ENCODE measurements around the gene COX20. TPM values are rescaled to one million over a fixed set of nuclear protein-coding genes. Genes with fewer than 3 reads are reported as not detected.
A peak's percentile ranks its signal among the peaks of the same experiment; 100 is the strongest.

The COX20 gene
- total and polyA plus RNA-seq, 2 of the 8 experiments (the other 6 are each of a cell fraction or from before 2014, with no cell fraction given), result 17.5 to 28.8 TPM

GRCh38 chr1:244858357-244858756 is 22.9 kb downstream of the COX20 start:
- no peak overlapping the region for H4K8ac ChIP-seq (ENCODE audit: extremely low read depth, insufficient read depth, low read length)
- no peak overlapping the region for H2BK20ac ChIP-seq (ENCODE audit: low read length)
- peaks cover 29 to 91% of the 10 kb centered on the region in 2 experiments for H3K79me2 ChIP-seq (ENCODE audit: control insufficient read depth in 1 of 2, insufficient read depth in 2 of 2, low read length in 2 of 2)
- no peak overlapping the region for H3K18ac ChIP-seq (ENCODE audit: extremely low read depth, low read length)
- no peak overlapping the region for H4K91ac ChIP-seq (replicated peaks; ENCODE audit: insufficient read length, low read length)
- no peak overlapping the region for H4K5ac ChIP-seq (ENCODE audit: insufficient read length, low read depth, low read length)
- H3K56ac ChIP-seq (replicated peaks; ENCODE audit: insufficient read length, low read depth, low read length), result no peak overlapping the region
- no peak overlapping the region for H2AK5ac ChIP-seq (ENCODE audit: low read depth, low read length)
- H2BK12ac ChIP-seq (ENCODE audit: low read depth, low read length), result no peak overlapping the region
- peaks cover 0 to 4% (median 1%) of the 10 kb centered on the region in 4 experiments; a peak in 3 of 7 replicates for H3K4me1 ChIP-seq (replicated peaks in 1 of 4; ENCODE audit: control insufficient read depth in 3 of 4, insufficient read depth in 4 of 4, low read length in 3 of 4)
- no peaks in the 10 kb centered on the region for H3K27me3 ChIP-seq (replicated peaks in 1 of 4; ENCODE audit: control insufficient read depth in 3 of 4, extremely low read depth in 1 of 4, insufficient read depth in 3 of 4, low read length in 3 of 4)
- no peak overlapping the region for H3K9ac ChIP-seq (replicated peaks in 1 of 4; ENCODE audit: extremely low read depth in 1 of 4, low read depth in 3 of 4, low read length in 3 of 4)
- DNase-seq (ENCODE audit: low read depth in 1 of 2, low spot score in 2 of 2) (no peak), FAIRE-seq (no peak)
- H3K27ac ChIP-seq (ENCODE audit: low read depth, low read length), result no peak overlapping the region
- H2BK15ac ChIP-seq (ENCODE audit: low read length), result no peak overlapping the region
- H3K14ac ChIP-seq (ENCODE audit: insufficient read length), result no peak overlapping the region
- no peaks in the 10 kb centered on the region; the same call in 1 of the 2 replicates for H3K79me1 ChIP-seq (ENCODE audit: low read depth, low read length)
- WGBS, 2 experiments (ENCODE audit: extremely low coverage in 1 of 2, insufficient coverage in 1 of 2, insufficient read length in 1 of 2, insufficient replicate concordance in 2 of 2, low coverage in 1 of 2, low lambda C conversion rate in 2 of 2, missing lambda C conversion rate in 1 of 2), result 92% methylated on average over 1 of the region's 1 CpG; no CpG with 5 or more reads in 1 of the 2 experiments
- CTCF ChIA-PET (ENCODE audit: partially characterized antibody), result interaction anchor here (0.6 to 2.3 kb wide), 2 partner anchors 184 to 421 kb away, joined by 4 to 9 read pairs; no protein-coding TSS in a partner anchor
- H3K23me2 ChIP-seq (ENCODE audit: low read depth, low read length), result peaks cover 2% of the 10 kb centered on the region
- no peak overlapping the region for H3K23ac ChIP-seq (ENCODE audit: insufficient read length)
- POLR2A ChIA-PET (ENCODE audit: partially characterized antibody), result interaction anchor here (0.6 to 29.6 kb wide), 8 partner anchors 7 to 184 kb away, joined by 3 to 677 read pairs (median 18); partner anchors contain the start of gene COX20
- no peaks in the 10 kb centered on the region for H3K9me3 ChIP-seq (ENCODE audit: insufficient read depth in 2 of 2, low read depth in 1 of 2, low read length in 1 of 2)
- peaks cover 29 to 30% of the 10 kb centered on the region in 2 experiments for H4K20me1 ChIP-seq (replicated peaks in 1 of 2; ENCODE audit: control insufficient read depth in 1 of 2, insufficient read depth in 2 of 2, low read length in 2 of 2)
- H2AFZ ChIP-seq (ENCODE audit: low read length), result no peak overlapping the region
- H3K36me3 ChIP-seq (ENCODE audit: control insufficient read depth in 2 of 4, insufficient read depth in 4 of 4, low read length in 3 of 4), result peaks cover 53 to 94% (median 74%) of the 10 kb centered on the region in 4 experiments
- H3K4me2 ChIP-seq (ENCODE audit: insufficient read depth in 1 of 2, low read depth in 2 of 2, low read length in 2 of 2), result no peak overlapping the region
- 0 out of 8 replicates have a peak overlapping the region, but pooled peaks of 1 of the 4 experiments have one; percentile 1 for H3K4me3 ChIP-seq (ENCODE audit: extremely low read depth in 1 of 4, insufficient read depth in 2 of 4, low read depth in 3 of 4, low read length in 4 of 4)
- H2BK5ac ChIP-seq (ENCODE audit: low read depth, low read length), result no peak overlapping the region
- H2BK120ac ChIP-seq (replicated peaks; ENCODE audit: low read depth, low read length), result no peak overlapping the region
- H3K4ac ChIP-seq (replicated peaks; ENCODE audit: insufficient read length, low read depth, low read length), result no peak overlapping the region
- TF ChIP-seq SRF (IDR thresholded peaks at IDR 0.05; ENCODE audit: low read depth, low read length) (no peak), RNF2 (IDR thresholded peaks at IDR 0.05; ENCODE audit: borderline replicate concordance, low read depth, low read length, missing control alignments, poor library complexity, severe bottlenecking) (no peak), ZNF274 (IDR thresholded peaks at IDR 0.05; ENCODE audit: borderline replicate concordance, extremely low read depth, low read length) (no peak), SP1 (IDR thresholded peaks at IDR 0.05; ENCODE audit: low read depth, low read length) (no peak), EZH2 (IDR thresholded peaks at IDR 0.05; ENCODE audit: low read depth, low read length, severe bottlenecking) (no peak), SAP30 (IDR thresholded peaks at IDR 0.05; ENCODE audit: insufficient read depth, insufficient replicate concordance, low read length) (no peak), POLR2A (IDR thresholded peaks at IDR 0.05; ENCODE audit: control extremely low read depth in 1 of 2, low read depth in 2 of 2, low read length in 2 of 2) (no peak), CHD1 (IDR thresholded peaks at IDR 0.05; ENCODE audit: low read depth, low read length) (no peak), MAFK (IDR thresholded peaks at IDR 0.05; ENCODE audit: low read depth, low read length) (no peak), TEAD4 (IDR thresholded peaks at IDR 0.05; ENCODE audit: low read depth, low read length) (no peak), KDM5A (IDR thresholded peaks at IDR 0.05; ENCODE audit: low read length) (no peak), SP4 (IDR thresholded peaks at IDR 0.05; ENCODE audit: low read length) (no peak), EP300 (IDR thresholded peaks at IDR 0.05; ENCODE audit: borderline replicate concordance in 1 of 2, low read depth in 2 of 2, low read length in 2 of 2) (no peak), PHF8 (conservative IDR thresholded peaks at IDR 0.05; ENCODE audit: low read depth, low read length) (no peak)

All from H1 (cell line).